IMR-90 (cell line): ENCODE data around the gene TSPAN32. TPM values are rescaled to one million over a fixed set of nuclear protein-coding genes. Genes with fewer than 3 reads are reported as not detected.

Experiments used
- ATAC-seq: fragments of 200-7000 bp; cut with Tn5 transposase; 2 replicates; pipeline ENCODE4 v1.9.1; 2020; ENCODE audit warnings: low read depth, mild to moderate bottlenecking, moderate library complexity
- BruUV-seq: library from RNA; stranded (reverse); fragments of 400-500 nt; replicated peaks from 2 replicates; lab custom pipeline; 2021; lab: Mats Ljungman, UMichigan
- CTCF ChIA-PET: fragments of 300-600 bp; formaldehyde crosslinking; extraction: SDS; loops from one replicate; lab custom pipeline; 2021; ENCODE audit warnings: antibody characterized with exemption; lab: Yijun Ruan, JAX
- POLR2A ChIA-PET: fragments of 300-600 bp; sonication (Branson Sonifier 250); formaldehyde crosslinking; loops from one replicate; lab custom pipeline; 2022; ENCODE audit warnings: antibody characterized with exemption; ENCODE audit not compliant: unreplicated experiment; lab: Charles Lee
- DNase-seq: peaks from one replicate; pipeline ENCODE4 v3.0.0; 2013
- H2AFZ ChIP-seq: replicated peaks from 2 replicates; pipeline ENCODE3; 2013; ENCODE audit warnings: low read length, mild to moderate bottlenecking; ENCODE audit not compliant: poor library complexity
- H2AK5ac ChIP-seq: 2 replicates; pipeline ENCODE4 v1.6.1; 2013; ENCODE audit warnings: low read depth, low read length, inconsistent platforms
- H2AK9ac ChIP-seq: replicated peaks from 2 replicates; pipeline ENCODE3; 2013; ENCODE audit warnings: mild to moderate bottlenecking, low read depth, low read length, moderate library complexity; ENCODE audit not compliant: poor library complexity
- H2BK120ac ChIP-seq: 2 replicates; pipeline ENCODE4 v1.6.1; 2013; ENCODE audit warnings: low read depth, low read length, inconsistent platforms
- H2BK15ac ChIP-seq: 3 replicates; pipeline ENCODE4 v1.6.1; 2013; ENCODE audit warnings: low read depth, low read length, inconsistent platforms
- H2BK20ac ChIP-seq: 2 replicates; pipeline ENCODE4 v1.6.1; 2013; ENCODE audit warnings: low read depth, mild to moderate bottlenecking, inconsistent platforms, low read length, moderate library complexity
- H2BK5ac ChIP-seq: 2 replicates; pipeline ENCODE4 v1.6.1; 2013; ENCODE audit warnings: mild to moderate bottlenecking, low read depth, low read length, inconsistent platforms; ENCODE audit not compliant: poor library complexity, severe bottlenecking
- H3K14ac ChIP-seq: replicated peaks from 2 replicates; pipeline ENCODE4 v1.6.1; 2013; ENCODE audit warnings: low read depth, low read length, inconsistent platforms
- H3K18ac ChIP-seq: 2 replicates; pipeline ENCODE4 v1.6.1; 2013; ENCODE audit warnings: low read depth, low read length, control low read depth
- H3K23ac ChIP-seq: 2 replicates; pipeline ENCODE4 v1.6.1; 2013; ENCODE audit warnings: low read depth, low read length, inconsistent platforms
- H3K27ac ChIP-seq: 2 replicates; pipeline ENCODE4 v1.5.1; 2013; ENCODE audit warnings: mild to moderate bottlenecking, control low read depth, low read length; ENCODE audit not compliant: insufficient read depth
- H3K27me3 ChIP-seq: 2 replicates; pipeline ENCODE4 v1.6.1; 2013; ENCODE audit warnings: low read length; ENCODE audit not compliant: control insufficient read depth, insufficient read depth
- H3K36me3 ChIP-seq: 2 replicates; pipeline ENCODE4 v1.6.1; 2013; ENCODE audit warnings: low read length, mixed read lengths; ENCODE audit not compliant: control insufficient read depth, insufficient read depth
- H3K4ac ChIP-seq: 2 replicates; pipeline ENCODE4 v1.6.1; 2013; ENCODE audit warnings: low read depth, low read length, inconsistent platforms
- H3K4me1 ChIP-seq: 2 replicates; pipeline ENCODE4 v1.6.1; 2013; ENCODE audit warnings: low read length, mixed read lengths; ENCODE audit not compliant: control insufficient read depth, insufficient read depth
- H3K4me2 ChIP-seq: 2 replicates; pipeline ENCODE4 v1.6.1; 2013; ENCODE audit warnings: low read depth, mild to moderate bottlenecking, control low read depth, low read length, moderate library complexity
- H3K4me3 ChIP-seq: 2 replicates; pipeline ENCODE4 v1.5.1; 2013; ENCODE audit warnings: low read depth, mild to moderate bottlenecking, control low read depth, low read length, moderate library complexity; ENCODE audit not compliant: insufficient read depth
- H3K56ac ChIP-seq: 2 replicates; pipeline ENCODE4 v1.6.1; 2013; ENCODE audit warnings: low read length, inconsistent platforms; ENCODE audit not compliant: insufficient read depth; ENCODE audit errors: extremely low read depth
- H3K79me1 ChIP-seq, 2 experiments: 2 replicates each; pipeline ENCODE4 v1.6.1; 2013; ENCODE audit warnings: low read length in 2 of 2, inconsistent platforms in 1 of 2, low read depth in 1 of 2
- H3K9ac ChIP-seq: 2 replicates; pipeline ENCODE4 v1.6.1; 2013; ENCODE audit warnings: low read depth, low read length, control low read depth
- H3K9me1 ChIP-seq: 2 replicates; pipeline ENCODE4 v1.6.1; 2013; ENCODE audit warnings: low read length, inconsistent platforms; ENCODE audit not compliant: insufficient read depth
- H3K9me3 ChIP-seq: 2 replicates; pipeline ENCODE4 v1.6.1; 2013; ENCODE audit warnings: low read length; ENCODE audit not compliant: control insufficient read depth, insufficient read depth
- H4K20me1 ChIP-seq: 2 replicates; pipeline ENCODE4 v1.6.1; 2013; ENCODE audit warnings: low read length, inconsistent platforms; ENCODE audit not compliant: insufficient read depth
- H4K5ac ChIP-seq: 2 replicates; pipeline ENCODE4 v1.6.1; 2013; ENCODE audit warnings: mild to moderate bottlenecking, low read depth, low read length, control low read depth
- H4K8ac ChIP-seq, 2 experiments: 2 replicates each; pipeline ENCODE4 v1.6.1; 2013; ENCODE audit warnings: low read depth in 2 of 2, low read length in 2 of 2, control low read depth in 1 of 2, inconsistent platforms in 1 of 2
- H4K91ac ChIP-seq: 2 replicates; pipeline ENCODE4 v1.6.1; 2013; ENCODE audit warnings: low read depth, low read length, inconsistent platforms; ENCODE audit not compliant: insufficient read depth
- BHLHE40 ChIP-seq: fragments of 150-350 bp; IDR thresholded peaks from 2 replicates; pipeline ENCODE4 v1.6.1; 2016; ENCODE audit warnings: mild to moderate bottlenecking, low read depth, low read length
- CEBPB ChIP-seq: IDR thresholded peaks from 2 replicates; pipeline ENCODE4 v1.6.1; 2012; ENCODE audit warnings: low read depth, low read length, improper control_type of control experiment
- CHD1 ChIP-seq: IDR thresholded peaks from 2 replicates; pipeline ENCODE4 v1.6.1; 2012; ENCODE audit warnings: low read depth, low read length, improper control_type of control experiment
- CTCF ChIP-seq: conservative IDR thresholded peaks from 2 replicates; pipeline ENCODE4 v1.5.1; 2012; ENCODE audit warnings: mild to moderate bottlenecking, low read depth, low read length, improper control_type of control experiment
- ELK1 ChIP-seq: fragments of 150-350 bp; IDR thresholded peaks from 2 replicates; pipeline ENCODE4 v1.6.1; 2016; ENCODE audit warnings: low read depth, mild to moderate bottlenecking, low read length, moderate library complexity, borderline replicate concordance
- FOS ChIP-seq: fragments of 150-350 bp; IDR thresholded peaks from 2 replicates; pipeline ENCODE4 v1.6.1; 2016; ENCODE audit warnings: low read depth, low read length
- MAFK ChIP-seq: IDR thresholded peaks from 2 replicates; pipeline ENCODE4 v1.6.1; 2012; ENCODE audit warnings: low read depth, low read length, improper control_type of control experiment
- MAZ ChIP-seq: IDR thresholded peaks from 2 replicates; pipeline ENCODE4 v1.6.1; 2012; ENCODE audit warnings: low read depth, mild to moderate bottlenecking, low read length, improper control_type of control experiment, moderate library complexity, borderline replicate concordance
- MXI1 ChIP-seq: IDR thresholded peaks from 2 replicates; pipeline ENCODE4 v1.6.1; 2012; ENCODE audit warnings: low read depth, mild to moderate bottlenecking, low read length, moderate library complexity, borderline replicate concordance
- NFE2L2 ChIP-seq: fragments of 150-350 bp; IDR thresholded peaks from 2 replicates; pipeline ENCODE4 v1.6.1; 2016; ENCODE audit warnings: low read depth, mild to moderate bottlenecking, low read length
- POLR2A ChIP-seq: IDR thresholded peaks from 2 replicates; pipeline ENCODE4 v1.6.1; 2012; ENCODE audit warnings: mild to moderate bottlenecking, low read depth, low read length
- RAD21 ChIP-seq: IDR thresholded peaks from 2 replicates; pipeline ENCODE4 v1.6.1; 2012; ENCODE audit warnings: low read length, improper control_type of control experiment
- RCOR1 ChIP-seq: IDR thresholded peaks from 2 replicates; pipeline ENCODE4 v1.6.1; 2012; ENCODE audit warnings: mild to moderate bottlenecking, low read length, improper control_type of control experiment; ENCODE audit not compliant: insufficient replicate concordance
- RFX5 ChIP-seq: IDR thresholded peaks from 2 replicates; pipeline ENCODE4 v1.8.0; 2012; ENCODE audit warnings: low read depth, mild to moderate bottlenecking, low read length, moderate library complexity
- SMC3 ChIP-seq: fragments of 150-350 bp; IDR thresholded peaks from 2 replicates; pipeline ENCODE4 v1.6.1; 2016; ENCODE audit warnings: low read depth, mild to moderate bottlenecking, antibody characterized with exemption, low read length, moderate library complexity
- USF2 ChIP-seq: fragments of 150-350 bp; IDR thresholded peaks from 2 replicates; pipeline ENCODE4 v1.6.1; 2017; ENCODE audit warnings: mild to moderate bottlenecking, antibody characterized with exemption, low read length, low read depth
- WGBS, 2 experiments: methylation state at CpG; one replicate each; pipeline versions ENCODE4 v1.1.5 to v1.1.7; 2013; ENCODE audit warnings: missing lambda C conversion rate in 2 of 2; ENCODE audit not compliant: insufficient read length in 1 of 2; ENCODE audit errors: extremely low coverage in 2 of 2; 5-methylcytosine and 5-hydroxymethylcytosine counted together
- dilution Hi-C: fragments of 300-500 bp; cut with HindIII; formaldehyde crosslinking; loops from one replicate; pipeline ENCODE4 v1.14.3; 2018; ENCODE audit warnings: low sequenced_read_pairs; ENCODE audit not compliant: unreplicated experiment
- in situ Hi-C: fragments of 300-500 bp; cut with MboI; formaldehyde crosslinking; loops from 3 replicates; pipeline ENCODE4 v1.14.3; 2019; ENCODE audit warnings: low sequenced_read_pairs, inconsistent platforms, mixed read lengths
- intact Hi-C: fragments of 100-400 bp; cut with micrococcal nuclease; formaldehyde crosslinking; loops from 2 replicates; pipeline ENCODE4 v1.10.0; 2022
- polyA plus RNA-seq, 3 experiments: library from polyadenylated mRNA; depleted of rRNA; stranded (reverse); fragments of >200 nt; gene quantifications; 2 replicates each; pipeline ENCODE4 v1.2.3, GENCODE V29; 2012; ENCODE audit warnings: low replicate concordance in 1 of 3
- total RNA-seq: library from RNA; depleted of rRNA; stranded (reverse); fragments of >200 nt; gene quantifications from 2 replicates; pipeline ENCODE4 v1.2.3, GENCODE V29; 2012

Gene TSPAN32
- total and polyA plus RNA-seq, 2 of the 4 experiments (the other 2 are of a cell fraction) = 0.07 TPM; not detected in 1

GRCh38 chr11:2321311-2321683, 19.5 kb downstream of the TSPAN32 start:
- Histone ChIP-seq H3K27ac (no peak overlapping the region), H2AFZ (no peak overlapping the region), H3K14ac (no peak overlapping the region), H4K20me1 (no peaks in the 10 kb centered on the region), H2AK5ac (no peak overlapping the region), H4K5ac (no peak overlapping the region), H3K4me3 (no peak overlapping the region), H3K18ac (no peak overlapping the region), H3K79me1 (no peaks in the 10 kb centered on the region), H4K8ac (no peak overlapping the region), H3K4me1 (no peaks in the 10 kb centered on the region; the same call in 1 of the 2 replicates), H2BK5ac (no peak overlapping the region), H2AK9ac (no peak overlapping the region), H3K9me3 (no peaks in the 10 kb centered on the region; the same call in 1 of the 2 replicates), H2BK20ac (no peak overlapping the region), H3K36me3 (no peaks in the 10 kb centered on the region), H3K4ac (no peak overlapping the region), H3K23ac (no peak overlapping the region), H2BK15ac (no peak overlapping the region), H3K56ac (no peak overlapping the region), H3K9me1 (no peaks in the 10 kb centered on the region), H2BK120ac (no peak overlapping the region), H3K4me2 (no peak overlapping the region), H3K27me3 (peaks cover 14% of the 10 kb centered on the region), H3K9ac (no peak overlapping the region), H4K91ac (no peak overlapping the region)
- DNase-seq (no peak), ATAC-seq (no peak)
- dilution Hi-C loops = no loop called here
- ChIA-PET CTCF (no interaction called here), POLR2A (no interaction called here)
- 80% methylated on average over 1 of the region's 6 CpGs; no CpG with 5 or more reads in 1 of the 2 experiments for WGBS, 2 experiments
- TF ChIP-seq CHD1 (no peak), MXI1 (no peak), RAD21 (no peak), FOS (no peak), RFX5 (no peak), RCOR1 (no peak), CEBPB (no peak), CTCF (no peak), NFE2L2 (no peak), USF2 (no peak), BHLHE40 (no peak), MAFK (no peak), ELK1 (no peak), SMC3 (no peak), MAZ (no peak), POLR2A (no peak)
- intact Hi-C loops = no loop called here
- in situ Hi-C loops = no loop called here
- no TSS peak for BruUV-seq
